GM12864 (cell line): Measurements from ENCODE around the gene INPP4A.

Experiments
- DNase-seq: peaks from one replicate; pipeline ENCODE4 v3.0.0-alpha.2; 2011; ENCODE audit warnings: low read depth
- H3K4me3 ChIP-seq: 2 replicates; pipeline ENCODE4 v1.5.1; 2011; ENCODE audit warnings: mild to moderate bottlenecking, low read depth, low read length, control low read depth
- CTCF ChIP-seq: IDR thresholded peaks from 2 replicates; pipeline ENCODE4 v1.5.1; 2011; ENCODE audit warnings: low read depth, mild to moderate bottlenecking, moderate library complexity, low read length, control low read depth, inconsistent platforms; ENCODE audit errors: missing control alignments

INPP4A gene

GRCh38 chr2:98483257-98483861, 38.7 kb downstream of the INPP4A start:
- TF ChIP-seq CTCF = no peak
- peak; percentile 82 for DNase-seq
- H3K4me3 ChIP-seq = peak overlapping the region; percentile 7; the same call in 1 of the 2 replicates

GRCh38 chr2:98484121-98484557, 39.5 kb downstream of the INPP4A start:
- H3K4me3 ChIP-seq = no peak overlapping the region
- DNase-seq = no peak
- TF ChIP-seq CTCF = no peak

- H3K4me3 ChIP-seq = no peak overlapping the region
- no peak for DNase-seq
- no peak for TF ChIP-seq CTCF
Measured at GRCh38 chr2:98484652-98485452, 40.2 kb downstream of the INPP4A start.

- TF ChIP-seq CTCF = no peak
- no peak for DNase-seq
- H3K4me3 ChIP-seq = no peak overlapping the region
Measured at GRCh38 chr2:98485453-98485755, 40.7 kb downstream of the INPP4A start.

GRCh38 chr2:98486374-98486981, 41.8 kb downstream of the INPP4A start:
- TF ChIP-seq CTCF = no peak
- no peak overlapping the region for H3K4me3 ChIP-seq
- DNase-seq = no peak

GRCh38 chr2:98487101-98487805, 42.6 kb downstream of the INPP4A start:
- no peak for TF ChIP-seq CTCF
- DNase-seq = no peak

More at GRCh38 chr2:98487101-98487805, 42.6 kb downstream of the INPP4A start:
- no peak overlapping the region for H3K4me3 ChIP-seq
